Activated T-cell treated with anti-CD3 and anti-CD28 coated beads for 4 hours (primary cell): ENCODE data around the gene AUTS2.
"Not testable (repeated sequence)": the region's sequence is repeated elsewhere in the genome, so short reads cannot be mapped to it uniquely, and the experiment has no call there.

Experiments used
- DNase-seq: peaks from one replicate; pipeline ENCODE4 v3.0.0-alpha.2; 2020

The AUTS2 gene

GRCh38 chr7:70230761-70231160, 632.5 kb downstream of the AUTS2 start:
- DNase-seq, result no peak

GRCh38 chr7:70233776-70234175, 635.5 kb downstream of the AUTS2 start:
- DNase-seq, result no peak

DNA sequence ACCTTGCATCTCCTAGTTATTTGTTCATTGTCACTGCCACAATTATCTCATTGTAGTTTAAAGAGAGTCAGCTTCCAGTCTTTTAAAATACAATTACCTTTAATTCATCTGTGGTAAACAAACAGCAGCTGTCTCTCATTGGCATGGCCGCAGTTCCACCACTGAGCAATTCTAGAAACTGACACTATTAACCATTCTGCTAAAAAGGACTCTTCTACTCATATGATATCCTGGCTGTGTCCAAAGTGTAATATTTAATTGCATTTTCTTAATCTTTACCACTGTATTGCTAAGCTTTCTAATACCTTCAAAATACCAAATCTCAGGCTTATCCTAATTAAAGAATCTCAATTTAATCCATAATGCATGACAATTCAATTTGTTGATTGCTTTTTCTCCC, 639.0 kb downstream of the AUTS2 start:
- no peak for DNase-seq

- no peak for DNase-seq
Measured at GRCh38 chr7:70237831-70238575, 639.7 kb downstream of the AUTS2 start.

- no peak for DNase-seq
Measured at GRCh38 chr7:70239918-70240317, 641.6 kb downstream of the AUTS2 start.

GRCh38 chr7:70240873-70241272, 642.6 kb downstream of the AUTS2 start:
- no peak for DNase-seq

GRCh38 chr7:70241536-70242175, 643.4 kb downstream of the AUTS2 start:
- no peak for DNase-seq

- no peak for DNase-seq
Measured at GRCh38 chr7:70242826-70243225, 644.6 kb downstream of the AUTS2 start.

DNA sequence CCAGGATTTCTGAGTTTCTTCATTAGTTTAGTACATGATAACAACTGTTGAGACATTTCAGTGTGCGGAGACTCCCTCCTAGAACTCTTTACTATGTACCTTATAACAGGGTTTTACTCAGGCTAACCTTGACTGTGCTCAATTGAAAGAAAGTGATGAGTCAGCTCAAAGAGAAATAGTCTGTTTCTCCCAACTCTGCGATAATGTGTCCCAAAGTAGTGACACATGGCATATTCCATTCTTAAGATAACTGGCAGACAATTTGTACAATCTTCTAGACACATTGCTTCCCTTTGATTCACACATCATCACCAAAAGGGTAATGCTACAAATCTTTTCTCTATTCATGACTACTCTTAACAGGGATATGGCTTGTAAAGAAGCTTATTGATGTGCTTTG, 645.2 kb downstream of the AUTS2 start:
- DNase-seq, result no peak

- no peak for DNase-seq
Measured at GRCh38 chr7:70257921-70258320, 659.6 kb downstream of the AUTS2 start.

GRCh38 chr7:70259502-70259901, 661.2 kb downstream of the AUTS2 start:
- no peak for DNase-seq

GRCh38 chr7:70263471-70264255, 665.4 kb downstream of the AUTS2 start:
- DNase-seq, result no peak

DNA sequence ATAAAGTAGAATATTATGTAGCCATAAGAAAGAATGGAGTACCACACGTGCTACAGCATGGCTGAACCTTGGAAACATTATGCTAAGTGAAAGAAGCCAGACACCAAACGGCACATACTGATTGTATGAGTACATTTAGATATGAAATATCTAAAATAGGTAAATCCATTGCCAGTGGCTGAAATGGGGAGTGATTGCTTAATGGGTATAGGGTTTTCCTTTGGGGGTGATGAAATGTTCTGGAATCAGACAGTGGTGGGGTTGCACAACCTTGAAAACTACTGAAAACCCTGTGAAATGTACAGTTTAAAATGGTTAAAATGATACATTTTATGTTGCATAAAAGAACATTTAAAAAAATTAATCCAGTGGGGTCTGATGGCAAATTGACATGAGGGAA, 667.9 kb downstream of the AUTS2 start:
- DNase-seq, result no peak

GRCh38 chr7:70267381-70268120, 669.3 kb downstream of the AUTS2 start:
- no peak for DNase-seq

DNA sequence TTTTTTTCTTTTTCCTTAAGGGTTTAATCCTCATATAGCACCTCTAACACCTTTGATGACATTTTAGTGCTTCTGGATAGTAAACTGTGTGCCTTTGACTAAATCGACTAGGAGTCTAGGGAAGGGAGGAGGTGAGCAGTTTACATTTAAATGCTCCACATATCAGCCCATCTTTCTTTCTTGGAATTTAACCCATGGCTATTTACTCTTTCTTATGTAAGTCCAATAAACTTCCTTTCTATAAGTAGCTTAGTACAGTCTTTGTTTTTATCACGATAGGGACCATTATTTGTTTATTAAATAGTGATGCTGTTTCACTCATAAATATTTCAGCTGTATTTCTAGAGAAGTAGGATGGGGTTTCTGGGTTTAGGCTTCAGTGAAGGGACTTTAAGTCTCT, 669.9 kb downstream of the AUTS2 start:
- DNase-seq, result no peak

DNA sequence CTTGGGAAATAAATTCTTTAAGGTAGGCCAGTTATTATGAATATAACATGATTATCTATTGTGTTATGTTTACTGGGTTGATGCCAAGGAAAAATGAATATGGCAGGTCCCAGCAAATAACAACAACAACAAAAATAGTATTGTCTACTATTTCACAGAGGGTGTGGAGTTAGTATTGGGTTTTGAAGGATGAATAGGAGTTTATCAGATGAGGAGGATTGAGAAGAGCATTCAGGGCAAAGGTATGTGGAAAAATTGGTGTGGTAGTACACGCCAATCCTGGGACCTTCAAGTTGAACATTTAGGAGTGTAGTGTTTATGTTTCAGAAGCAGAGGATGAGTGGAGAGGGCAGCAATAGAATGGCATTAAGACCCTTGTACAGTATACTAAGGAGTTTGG, 671.9 kb downstream of the AUTS2 start:
- DNase-seq, result no peak

DNA sequence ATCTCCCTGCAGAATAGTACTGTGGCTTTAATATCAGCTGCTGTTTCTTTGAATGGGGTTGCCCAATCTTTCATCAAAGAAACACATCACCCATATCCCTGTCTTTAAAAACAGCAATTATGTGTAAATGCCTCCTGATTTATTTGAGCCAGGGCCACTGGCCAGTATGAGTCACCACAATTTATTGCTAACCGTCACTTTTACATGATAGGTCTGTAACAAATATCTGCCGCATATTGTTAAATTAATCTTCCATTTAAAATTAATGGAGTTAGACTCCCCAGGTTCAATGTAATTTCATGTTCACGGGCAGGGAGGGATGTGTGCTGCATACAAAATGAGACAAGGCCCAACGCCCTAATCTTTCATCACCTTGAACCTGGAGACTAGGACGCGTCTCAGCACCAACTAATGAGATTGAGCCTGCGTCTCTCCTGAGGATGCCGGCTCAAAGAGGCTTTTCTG, 673.4 kb downstream of the AUTS2 start:
- DNase-seq, result no peak

DNA sequence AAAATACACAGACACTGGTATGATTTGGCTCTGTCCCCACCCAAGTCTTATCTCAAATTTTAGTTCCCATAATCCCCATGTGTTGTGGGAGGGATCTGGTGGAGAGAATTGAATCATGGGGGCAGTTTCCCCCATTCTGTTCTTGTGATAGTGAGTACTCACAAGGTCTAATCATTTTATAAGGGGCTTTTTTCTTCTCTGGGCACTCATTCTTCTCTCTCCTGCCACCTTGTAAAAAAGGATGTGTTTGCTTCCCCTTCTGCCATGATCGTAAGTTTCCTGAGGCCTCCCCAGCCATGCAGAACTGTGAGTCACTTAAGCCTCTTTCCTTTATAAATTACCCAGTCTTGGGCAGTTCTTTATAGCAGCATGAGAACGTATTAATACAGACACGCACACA, 677.3 kb downstream of the AUTS2 start:
- not testable (repeated sequence) for DNase-seq

- DNase-seq, result no peak
Measured at GRCh38 chr7:70285187-70285586, 686.9 kb downstream of the AUTS2 start.

GRCh38 chr7:70285854-70286253, 687.6 kb downstream of the AUTS2 start:
- DNase-seq, result no peak

DNA sequence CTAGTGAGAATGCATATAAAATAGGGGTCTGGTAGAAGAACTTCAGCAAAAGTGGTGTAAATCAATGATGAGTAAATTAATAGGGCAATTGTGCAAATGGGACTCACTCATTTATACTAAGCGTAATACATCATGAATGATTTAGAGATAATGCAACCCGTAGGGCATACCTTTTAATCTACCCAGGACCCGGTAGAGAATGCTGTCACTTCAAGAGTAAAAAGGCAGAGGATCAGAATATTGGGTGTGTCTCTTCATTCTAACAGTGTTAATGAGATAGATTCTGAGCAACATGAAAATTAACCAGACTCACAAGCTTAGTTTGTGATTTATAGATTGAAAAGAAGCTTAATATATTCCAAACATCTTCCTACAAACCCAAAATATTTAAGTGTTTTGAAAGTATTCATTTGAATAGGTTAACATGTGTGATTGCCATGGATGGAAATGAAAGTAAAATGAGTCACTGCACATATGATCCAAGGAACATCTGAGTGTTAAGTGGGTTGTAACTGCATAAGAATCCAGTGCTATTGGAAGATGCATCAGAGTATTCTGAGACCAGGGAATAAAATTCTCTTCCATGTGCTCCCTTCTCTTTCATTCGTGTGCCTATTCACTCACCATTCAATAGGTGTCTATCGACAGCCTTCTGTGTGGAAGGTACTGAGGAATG, 690.6 kb downstream of the AUTS2 start:
- no peak for DNase-seq

- DNase-seq, result no peak
Measured at GRCh38 chr7:70292716-70293115, 694.4 kb downstream of the AUTS2 start.
